ENCODE results near the gene E4F1. TPM values are rescaled to one million over a fixed set of nuclear protein-coding genes. Genes with fewer than 3 reads are reported as not detected.
A peak's percentile ranks its signal among the peaks of the same experiment; 100 is the strongest.

Gene E4F1
- total and polyA plus RNA-seq, 9 of the 15 experiments (the other 6 are each of a cell fraction or from before 2014, with no cell fraction given) = 0.48 to 94.9 (median 20.4) TPM

DNA sequence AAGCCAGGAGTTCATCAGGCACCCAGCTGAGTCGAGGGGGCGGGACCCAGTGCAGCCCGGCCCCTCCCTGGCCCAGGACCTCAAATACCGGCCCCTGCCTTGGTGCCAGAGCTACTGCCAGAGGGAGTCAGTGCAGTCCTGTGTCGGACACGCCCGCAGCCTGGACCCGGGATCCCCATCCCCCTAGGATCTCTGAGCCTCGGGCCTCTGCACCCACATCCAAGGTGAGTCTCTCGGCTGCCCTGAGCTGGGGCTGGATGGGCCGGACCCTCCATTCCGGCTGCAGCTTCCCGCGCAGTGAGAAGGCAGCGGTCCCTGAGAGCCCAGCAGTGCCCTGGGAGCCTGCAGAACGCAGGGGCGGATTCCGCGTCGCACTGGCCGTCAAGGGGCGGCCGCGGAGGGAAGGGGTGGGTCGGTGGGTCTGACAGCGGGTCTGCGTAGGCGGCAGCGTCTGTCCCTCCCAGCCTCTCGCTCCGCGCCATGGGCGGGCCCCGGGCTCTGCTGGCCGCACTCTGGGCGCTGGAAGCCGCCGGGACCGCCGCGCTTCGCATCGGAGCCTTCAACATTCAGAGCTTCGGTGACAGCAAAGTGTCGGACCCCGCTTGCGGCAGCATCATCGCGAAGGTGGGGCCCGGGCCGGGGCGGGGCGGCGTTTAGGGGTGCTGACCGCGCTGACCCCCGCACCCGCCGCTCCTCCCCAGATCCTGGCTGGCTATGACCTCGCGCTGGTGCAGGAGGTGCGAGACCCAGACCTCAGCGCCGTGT is 13.1 kb downstream of the E4F1 start, which contains the start of gene DNASE1L2 (continued):
- peak; percentile 67 for TF ChIP-seq FIP1L1 (IDR thresholded peaks at IDR 0.05; ENCODE audit: low read depth, low read length, poor library complexity, severe bottlenecking)
- TF ChIP-seq, protein P1, sequence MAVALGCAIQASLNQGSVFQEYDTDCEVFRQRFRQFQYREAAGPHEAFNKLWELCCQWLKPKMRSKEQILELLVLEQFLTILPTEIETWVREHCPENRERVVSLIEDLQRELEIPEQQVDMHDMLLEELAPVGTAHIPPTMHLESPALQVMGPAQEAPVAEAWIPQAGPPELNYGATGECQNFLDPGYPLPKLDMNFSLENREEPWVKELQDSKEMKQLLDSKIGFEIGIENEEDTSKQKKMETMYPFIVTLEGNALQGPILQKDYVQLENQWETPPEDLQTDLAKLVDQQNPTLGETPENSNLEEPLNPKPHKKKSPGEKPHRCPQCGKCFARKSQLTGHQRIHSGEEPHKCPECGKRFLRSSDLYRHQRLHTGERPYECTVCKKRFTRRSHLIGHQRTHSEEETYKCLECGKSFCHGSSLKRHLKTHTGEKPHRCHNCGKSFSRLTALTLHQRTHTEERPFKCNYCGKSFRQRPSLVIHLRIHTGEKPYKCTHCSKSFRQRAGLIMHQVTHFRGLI (CRISPR knock-in tag; IDR thresholded peaks at IDR 0.05) = no peak
- peak; percentile 34 for TF ChIP-seq POLR2B (IDR thresholded peaks at IDR 0.05; ENCODE audit: low read depth, partially characterized antibody)
- TF ChIP-seq KLF16 (IDR thresholded peaks at IDR 0.05) = no peak
- TF ChIP-seq ZNF699 (CRISPR knock-in tag; IDR thresholded peaks at IDR 0.05; ENCODE audit: insufficient replicate concordance) = no peak
- TF ChIP-seq PPARD (CRISPR knock-in tag; IDR thresholded peaks at IDR 0.05) = no peak
- no peak for TF ChIP-seq ZNF707 (CRISPR knock-in tag; conservative IDR thresholded peaks at IDR 0.05)
- no peak for TF ChIP-seq MXI1 (IDR thresholded peaks at IDR 0.05; ENCODE audit: low read depth, low read length)
- no peak for TF ChIP-seq JUND (IDR thresholded peaks at IDR 0.05; ENCODE audit: borderline replicate concordance, low read depth, low read length)
- no peak for TF ChIP-seq JUND (tag; IDR thresholded peaks at IDR 0.05; ENCODE audit: borderline replicate concordance, low read depth, low read length)
- TF ChIP-seq, protein P2, sequence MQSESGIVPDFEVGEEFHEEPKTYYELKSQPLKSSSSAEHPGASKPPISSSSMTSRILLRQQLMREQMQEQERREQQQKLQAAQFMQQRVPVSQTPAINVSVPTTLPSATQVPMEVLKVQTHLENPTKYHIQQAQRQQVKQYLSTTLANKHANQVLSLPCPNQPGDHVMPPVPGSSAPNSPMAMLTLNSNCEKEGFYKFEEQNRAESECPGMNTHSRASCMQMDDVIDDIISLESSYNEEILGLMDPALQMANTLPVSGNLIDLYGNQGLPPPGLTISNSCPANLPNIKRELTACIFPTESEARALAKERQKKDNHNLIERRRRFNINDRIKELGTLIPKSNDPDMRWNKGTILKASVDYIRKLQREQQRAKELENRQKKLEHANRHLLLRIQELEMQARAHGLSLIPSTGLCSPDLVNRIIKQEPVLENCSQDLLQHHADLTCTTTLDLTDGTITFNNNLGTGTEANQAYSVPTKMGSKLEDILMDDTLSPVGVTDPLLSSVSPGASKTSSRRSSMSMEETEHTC (IDR thresholded peaks at IDR 0.05) = no peak
- no peak for TF ChIP-seq SRF (CRISPR knock-in tag; IDR thresholded peaks at IDR 0.05)
- TF ChIP-seq SUPT5H (IDR thresholded peaks at IDR 0.05) = peak; percentile 28; the same call in 1 of the 2 replicates

All from K562 (cell line).